OCI-LY3 (cell line): Measurements from ENCODE around the gene CSTPP1.

ENCODE experiments used
- H2AFZ ChIP-seq: fragments of 200-600, 300-600 bp; shearing (Covaris generic); 2 replicates; pipeline ENCODE4 v1.6.0; 2014; ENCODE audit warnings: antibody characterized with exemption, low read depth, low read length
- H3K27ac ChIP-seq: fragments of 200-600, 300-600 bp; sonication (generic); 2 replicates; pipeline ENCODE4 v1.5.1; 2014; ENCODE audit warnings: mild to moderate bottlenecking, low read length, moderate library complexity, mixed read lengths
- H3K27me3 ChIP-seq: fragments of 200-600, 300-600 bp; sonication (generic); 2 replicates; pipeline ENCODE4 v1.6.1; 2014; ENCODE audit warnings: low read depth, low read length, mixed read lengths
- H3K36me3 ChIP-seq: fragments of 200-600, 300-600 bp; sonication (generic); replicated peaks from 2 replicates; pipeline ENCODE3; 2014; ENCODE audit warnings: low read depth, low read length, mixed read lengths
- H3K4me1 ChIP-seq: fragments of 300-600, 200-600 bp; sonication (generic); 2 replicates; pipeline ENCODE4 v1.6.1; 2014; ENCODE audit warnings: low read length, mixed read lengths
- H3K4me2 ChIP-seq: fragments of 200-600, 300-600 bp; sonication (generic); 2 replicates; pipeline ENCODE4 v1.6.1; 2014; ENCODE audit warnings: low read length, mixed read lengths
- H3K4me3 ChIP-seq: fragments of 300-600, 200-600 bp; sonication (generic); 2 replicates; pipeline ENCODE4 v1.5.1; 2014; ENCODE audit warnings: antibody characterized with exemption, mild to moderate bottlenecking, low read length, moderate library complexity
- H3K79me2 ChIP-seq: fragments of 300-600, 200-600 bp; shearing (Covaris generic); 2 replicates; pipeline ENCODE4 v1.6.1; 2014; ENCODE audit warnings: mild to moderate bottlenecking, low read length, mixed read lengths
- H3K9ac ChIP-seq: fragments of 300-600, 200-600 bp; shearing (Covaris generic); 2 replicates; pipeline ENCODE4 v1.6.0; 2014; ENCODE audit warnings: mild to moderate bottlenecking, low read length, moderate library complexity
- H3K9me3 ChIP-seq: fragments of 200-600, 300-600 bp; shearing (Covaris generic); 2 replicates; pipeline ENCODE4 v1.6.1; 2014; ENCODE audit warnings: low read length, mixed read lengths; ENCODE audit not compliant: insufficient read depth
- H4K20me1 ChIP-seq: fragments of 200-600, 300-600 bp; sonication (generic); 2 replicates; pipeline ENCODE4 v1.6.1; 2016; ENCODE audit warnings: low read length, mixed read lengths; ENCODE audit not compliant: insufficient read depth
- EZH2phosphoT487 ChIP-seq: fragments of 200-600 bp; shearing (Covaris generic); IDR thresholded peaks from 2 replicates; pipeline ENCODE4 v1.6.1; 2018; ENCODE audit warnings: antibody characterized with exemption, mixed run types, low read depth
- TF ChIP-seq, protein P1 (sequence below): fragments of 200-600, 300-600 bp; sonication (generic); IDR thresholded peaks from 2 replicates; pipeline ENCODE4 v1.5.1; 2014; ENCODE audit warnings: antibody characterized with exemption, low read length, low read depth

Gene CSTPP1

DNA sequence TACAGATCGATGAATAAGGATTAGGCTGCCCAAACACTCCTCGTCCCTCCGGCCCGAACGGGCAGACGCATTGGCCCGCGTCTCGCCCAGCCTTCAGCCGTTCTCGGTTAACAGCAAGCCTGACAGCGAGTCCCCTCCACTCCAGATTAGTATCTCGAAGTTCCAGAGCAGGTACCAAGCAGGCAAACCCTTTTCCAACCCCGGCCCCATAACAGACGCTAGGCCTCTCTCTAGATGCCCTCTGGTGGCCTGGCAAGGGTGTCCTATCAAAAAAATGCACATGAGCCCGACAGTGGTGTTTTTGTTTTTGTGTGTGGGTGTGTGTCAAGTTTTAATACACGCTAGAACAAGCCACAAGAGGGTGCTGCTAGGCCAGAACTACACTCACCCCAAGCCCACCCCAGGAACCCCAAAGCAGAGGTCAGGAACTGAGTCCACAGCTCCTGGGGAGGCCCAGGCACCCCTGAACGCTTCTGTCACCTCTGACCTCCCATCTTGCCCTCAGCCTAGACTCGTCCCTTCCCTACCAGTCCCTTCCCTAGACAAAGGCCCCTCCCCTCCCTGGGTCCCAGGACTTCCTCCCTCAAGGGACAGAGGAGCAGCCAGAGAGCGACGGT, 240.8 kb downstream of the CSTPP1 start:
- H3K4me1 ChIP-seq, result peaks cover 16% of the 10 kb centered on the region
- H3K36me3 ChIP-seq, result peaks cover 25% of the 10 kb centered on the region
- H3K9me3 ChIP-seq, result no peaks in the 10 kb centered on the region
- peak overlapping the region; percentile 90 for H3K4me2 ChIP-seq
- peak overlapping the region; percentile 98 for H3K4me3 ChIP-seq
- H3K79me2 ChIP-seq, result peaks cover 42% of the 10 kb centered on the region
- H4K20me1 ChIP-seq, result no peaks in the 10 kb centered on the region
- peak overlapping the region; percentile 81 for H3K27ac ChIP-seq
- H3K9ac ChIP-seq, result peak overlapping the region; percentile 98
- H3K27me3 ChIP-seq, result no peaks in the 10 kb centered on the region
- H2AFZ ChIP-seq, result peak overlapping the region; percentile 96
- TF ChIP-seq, protein P1, sequence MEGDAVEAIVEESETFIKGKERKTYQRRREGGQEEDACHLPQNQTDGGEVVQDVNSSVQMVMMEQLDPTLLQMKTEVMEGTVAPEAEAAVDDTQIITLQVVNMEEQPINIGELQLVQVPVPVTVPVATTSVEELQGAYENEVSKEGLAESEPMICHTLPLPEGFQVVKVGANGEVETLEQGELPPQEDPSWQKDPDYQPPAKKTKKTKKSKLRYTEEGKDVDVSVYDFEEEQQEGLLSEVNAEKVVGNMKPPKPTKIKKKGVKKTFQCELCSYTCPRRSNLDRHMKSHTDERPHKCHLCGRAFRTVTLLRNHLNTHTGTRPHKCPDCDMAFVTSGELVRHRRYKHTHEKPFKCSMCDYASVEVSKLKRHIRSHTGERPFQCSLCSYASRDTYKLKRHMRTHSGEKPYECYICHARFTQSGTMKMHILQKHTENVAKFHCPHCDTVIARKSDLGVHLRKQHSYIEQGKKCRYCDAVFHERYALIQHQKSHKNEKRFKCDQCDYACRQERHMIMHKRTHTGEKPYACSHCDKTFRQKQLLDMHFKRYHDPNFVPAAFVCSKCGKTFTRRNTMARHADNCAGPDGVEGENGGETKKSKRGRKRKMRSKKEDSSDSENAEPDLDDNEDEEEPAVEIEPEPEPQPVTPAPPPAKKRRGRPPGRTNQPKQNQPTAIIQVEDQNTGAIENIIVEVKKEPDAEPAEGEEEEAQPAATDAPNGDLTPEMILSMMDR, result peak; percentile 69
- TF ChIP-seq EZH2phosphoT487, result no peak

DNA sequence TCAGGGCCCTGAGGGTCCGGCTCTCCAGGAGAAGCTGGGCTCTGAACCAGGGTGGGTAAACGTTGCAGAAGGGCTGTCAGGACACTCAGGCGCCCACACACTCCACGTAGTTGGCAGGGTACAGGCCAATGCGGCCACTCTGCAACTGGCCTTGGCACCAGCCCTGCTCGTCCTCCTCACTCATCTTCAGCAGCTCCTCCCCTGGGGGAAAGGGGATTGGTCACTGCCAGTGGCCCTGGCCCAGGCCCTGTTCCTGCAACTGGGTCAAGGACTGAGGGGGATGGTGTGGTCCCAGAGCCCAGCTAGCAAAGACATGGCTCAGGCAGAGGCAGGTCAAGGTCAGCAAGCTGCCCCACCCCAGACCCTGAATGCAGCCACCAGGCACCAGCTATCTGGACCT, 241.3 kb downstream of the CSTPP1 start:
- Histone ChIP-seq H3K27me3 (no peaks in the 10 kb centered on the region), H3K4me3 (peak overlapping the region; percentile 98), H3K9ac (peak overlapping the region; percentile 98), H4K20me1 (no peaks in the 10 kb centered on the region), H2AFZ (peak overlapping the region; percentile 96), H3K79me2 (peaks cover 37% of the 10 kb centered on the region), H3K4me2 (peak overlapping the region; percentile 90), H3K4me1 (peaks cover 16% of the 10 kb centered on the region), H3K9me3 (no peaks in the 10 kb centered on the region), H3K36me3 (peaks cover 20% of the 10 kb centered on the region), H3K27ac (peak overlapping the region; percentile 81)
- TF ChIP-seq, protein P1, result no peak
- no peak for TF ChIP-seq EZH2phosphoT487

DNA sequence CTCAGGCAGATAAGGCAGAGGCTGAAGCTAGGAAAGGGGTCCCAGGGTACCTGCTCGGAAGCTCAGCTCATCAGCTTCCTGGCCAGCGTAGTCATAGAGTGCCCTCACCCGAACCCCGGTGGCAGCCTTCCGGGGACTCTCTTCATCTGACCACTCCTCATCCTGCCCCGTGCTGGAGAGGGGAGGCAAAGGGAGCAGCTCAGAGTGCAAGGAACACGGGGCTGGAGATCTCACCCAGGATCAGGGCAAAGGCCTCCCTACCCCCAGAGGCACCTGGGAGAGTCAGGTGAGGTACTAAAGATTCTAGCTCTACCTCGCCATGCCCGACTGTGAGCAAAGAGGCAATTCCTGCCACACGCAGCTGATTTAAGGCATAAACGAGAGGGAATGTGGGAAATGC, 241.8 kb downstream of the CSTPP1 start:
- Histone ChIP-seq H3K4me2 (0 out of 2 replicates have a peak overlapping the region, but pooled peaks have one; percentile 90), H4K20me1 (no peaks in the 10 kb centered on the region), H3K36me3 (peaks cover 15% of the 10 kb centered on the region), H3K79me2 (peaks cover 32% of the 10 kb centered on the region), H3K4me1 (peaks cover 16% of the 10 kb centered on the region), H3K27ac (no peak overlapping the region), H3K9me3 (no peaks in the 10 kb centered on the region), H2AFZ (no peak overlapping the region), H3K4me3 (no peak overlapping the region), H3K9ac (no peak overlapping the region), H3K27me3 (no peaks in the 10 kb centered on the region)
- TF ChIP-seq, protein P1, result no peak
- TF ChIP-seq EZH2phosphoT487, result no peak

DNA sequence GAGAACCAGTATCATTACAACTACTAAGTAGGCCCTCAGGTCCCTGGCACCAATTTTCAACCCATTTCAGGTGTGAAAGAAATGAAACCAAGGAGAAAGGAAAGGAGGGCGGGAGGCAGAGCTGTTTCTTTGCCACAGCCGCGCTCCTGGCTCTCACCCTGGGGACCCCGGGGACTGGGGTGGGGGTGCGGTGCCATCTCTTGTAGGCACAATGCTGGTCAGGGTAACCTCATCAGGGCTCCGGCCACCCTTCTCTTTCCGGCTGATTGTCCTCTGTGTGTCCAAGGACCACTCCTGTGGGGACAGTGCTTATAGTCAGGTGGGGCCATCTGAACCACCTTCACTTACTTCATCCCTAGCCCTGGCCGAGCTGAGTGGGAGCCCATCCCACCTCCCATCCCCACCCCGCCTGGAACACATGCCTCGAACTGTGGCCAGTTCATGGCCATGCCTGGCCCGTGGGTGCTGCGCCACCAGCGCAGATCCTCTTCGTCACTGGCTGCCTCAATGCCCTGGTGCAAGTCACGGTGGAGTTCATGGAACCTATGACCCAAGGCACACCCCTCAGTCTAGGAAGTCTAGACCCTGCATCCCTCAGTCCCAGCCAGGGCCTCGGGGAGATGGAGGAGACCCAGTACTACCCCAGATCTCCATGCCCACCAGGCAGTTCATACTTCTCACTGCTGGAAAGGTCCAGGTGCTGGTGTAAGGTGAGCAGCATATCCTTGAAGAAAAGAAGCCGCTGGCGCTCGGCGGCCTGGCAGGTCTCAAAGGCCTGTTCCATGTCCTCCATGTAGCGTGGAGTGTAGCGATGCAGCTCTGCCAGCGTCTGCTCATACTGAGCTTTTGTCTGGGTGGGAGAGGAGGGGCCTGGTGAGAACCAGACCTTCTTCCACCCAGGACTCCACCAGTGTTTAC, 242.4 kb downstream of the CSTPP1 start:
- H4K20me1 ChIP-seq, result no peaks in the 10 kb centered on the region
- no peak overlapping the region for H3K4me3 ChIP-seq
- peaks cover 25% of the 10 kb centered on the region for H3K79me2 ChIP-seq
- peaks cover 8% of the 10 kb centered on the region for H3K36me3 ChIP-seq
- peaks cover 16% of the 10 kb centered on the region for H3K4me1 ChIP-seq
- no peaks in the 10 kb centered on the region for H3K27me3 ChIP-seq
- no peak overlapping the region for H3K9ac ChIP-seq
- no peak for TF ChIP-seq EZH2phosphoT487
- TF ChIP-seq, protein P1, result no peak
- no peak overlapping the region for H2AFZ ChIP-seq
- no peaks in the 10 kb centered on the region for H3K9me3 ChIP-seq
- no peak overlapping the region for H3K27ac ChIP-seq
- H3K4me2 ChIP-seq, result no peak overlapping the region
